Endodermal cell (in vitro differentiated cells): ENCODE results near the gene MCU. TPM values are rescaled to one million over a fixed set of nuclear protein-coding genes. Genes with fewer than 3 reads are reported as not detected.

Source experiments
- DNase-seq: peaks from one replicate; pipeline ENCODE4 v3.0.0-alpha.2; 2017
- H3K27ac ChIP-seq: 2 replicates; pipeline ENCODE4 v1.5.1; 2013; ENCODE audit warnings: mild to moderate bottlenecking, low read depth, low read length, moderate library complexity
- H3K27me3 ChIP-seq: 2 replicates; pipeline ENCODE4 v1.6.1; 2013; ENCODE audit warnings: mild to moderate bottlenecking, low read length, moderate library complexity; ENCODE audit not compliant: insufficient read depth, control insufficient read depth, poor library complexity, severe bottlenecking
- H3K36me3 ChIP-seq: 2 replicates; pipeline ENCODE4 v1.7.0; 2013; ENCODE audit warnings: mild to moderate bottlenecking, low read length, moderate library complexity; ENCODE audit not compliant: control insufficient read depth, insufficient read depth
- H3K4me1 ChIP-seq: one replicate; pipeline ENCODE4 v1.7.0; 2013; ENCODE audit warnings: low read length; ENCODE audit not compliant: control insufficient read depth, insufficient read depth
- H3K4me3 ChIP-seq: 2 replicates; pipeline ENCODE4 v1.5.1; 2013; ENCODE audit warnings: mild to moderate bottlenecking, low read length, moderate library complexity
- H3K9ac ChIP-seq: 2 replicates; pipeline ENCODE4 v1.6.1; 2013; ENCODE audit warnings: mild to moderate bottlenecking, low read length, moderate library complexity; ENCODE audit not compliant: poor library complexity, severe bottlenecking; ENCODE audit errors: extremely low read depth
- H3K9me3 ChIP-seq: 2 replicates; pipeline ENCODE4 v1.6.1; 2013; ENCODE audit warnings: mild to moderate bottlenecking, low read length, moderate library complexity; ENCODE audit not compliant: control insufficient read depth
- H3K27ac Mint-ChIP-seq: 2 replicates; pipeline ENCODE4 v1.8.0; 2020; ENCODE audit warnings: mixed read lengths
- H3K27me3 Mint-ChIP-seq: 2 replicates; pipeline ENCODE4 v1.8.0; 2021; ENCODE audit warnings: mild to moderate bottlenecking, mixed read lengths; ENCODE audit not compliant: insufficient read depth
- H3K36me3 Mint-ChIP-seq: 2 replicates; pipeline ENCODE4 v1.8.0; 2020; ENCODE audit warnings: low read depth, mixed read lengths
- H3K4me1 Mint-ChIP-seq: 2 replicates; pipeline ENCODE4 v1.8.0; 2020; ENCODE audit warnings: mixed read lengths
- H3K4me3 Mint-ChIP-seq: 2 replicates; pipeline ENCODE4 v1.8.0; 2020; ENCODE audit warnings: mild to moderate bottlenecking, moderate library complexity, mixed read lengths
- H3K9me3 Mint-ChIP-seq: 2 replicates; pipeline ENCODE4 v1.8.0; 2020; ENCODE audit warnings: mild to moderate bottlenecking, mixed read lengths
- WGBS, 2 experiments: methylation state at CpG; one replicate each; pipeline versions ENCODE4 v1.1.5 to v1.1.7; 2013; ENCODE audit warnings: missing lambda C conversion rate in 2 of 2, mixed read lengths in 1 of 2; ENCODE audit not compliant: insufficient coverage in 1 of 2, insufficient read length in 1 of 2; 5-methylcytosine and 5-hydroxymethylcytosine counted together
- total RNA-seq, 2 donors: library from RNA; stranded (reverse); fragmentation: NEBNext Ultra II Directional in 1 of 2; extraction: Animal tissue kit (Norgen Biotek cat#: 25700) in 1 of 2; gene quantifications; 2 replicates in 1 of 2; 3 replicates in 1 of 2; pipeline ENCODE4 v1.2.1, GENCODE V29; 2021
- TF ChIP-seq, protein P1 (sequence below): fragments of 200-600 bp; sonication (generic); conservative IDR thresholded peaks from 2 replicates; pipeline ENCODE4 v1.5.0; 2021; ENCODE audit warnings: antibody characterized with exemption, mild to moderate bottlenecking

Gene MCU
- total RNA-seq, 2 donors from 2014 or later, result 46.1 to 48.5 TPM

GRCh38 chr10:72704117-72704516, 12.2 kb downstream of the MCU start:
- no peaks in the 10 kb centered on the region for H3K27me3 Mint-ChIP-seq
- TF ChIP-seq, protein P1, sequence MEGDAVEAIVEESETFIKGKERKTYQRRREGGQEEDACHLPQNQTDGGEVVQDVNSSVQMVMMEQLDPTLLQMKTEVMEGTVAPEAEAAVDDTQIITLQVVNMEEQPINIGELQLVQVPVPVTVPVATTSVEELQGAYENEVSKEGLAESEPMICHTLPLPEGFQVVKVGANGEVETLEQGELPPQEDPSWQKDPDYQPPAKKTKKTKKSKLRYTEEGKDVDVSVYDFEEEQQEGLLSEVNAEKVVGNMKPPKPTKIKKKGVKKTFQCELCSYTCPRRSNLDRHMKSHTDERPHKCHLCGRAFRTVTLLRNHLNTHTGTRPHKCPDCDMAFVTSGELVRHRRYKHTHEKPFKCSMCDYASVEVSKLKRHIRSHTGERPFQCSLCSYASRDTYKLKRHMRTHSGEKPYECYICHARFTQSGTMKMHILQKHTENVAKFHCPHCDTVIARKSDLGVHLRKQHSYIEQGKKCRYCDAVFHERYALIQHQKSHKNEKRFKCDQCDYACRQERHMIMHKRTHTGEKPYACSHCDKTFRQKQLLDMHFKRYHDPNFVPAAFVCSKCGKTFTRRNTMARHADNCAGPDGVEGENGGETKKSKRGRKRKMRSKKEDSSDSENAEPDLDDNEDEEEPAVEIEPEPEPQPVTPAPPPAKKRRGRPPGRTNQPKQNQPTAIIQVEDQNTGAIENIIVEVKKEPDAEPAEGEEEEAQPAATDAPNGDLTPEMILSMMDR, result no peak
- Histone ChIP-seq H3K9ac (no peak overlapping the region), H3K4me1 (peaks cover 4% of the 10 kb centered on the region), H3K27me3 (no peaks in the 10 kb centered on the region), H3K36me3 (no peaks in the 10 kb centered on the region), H3K4me3 (no peak overlapping the region), H3K27ac (no peak overlapping the region), H3K9me3 (no peaks in the 10 kb centered on the region)
- DNase-seq, result no peak
- no peaks in the 10 kb centered on the region for H3K9me3 Mint-ChIP-seq
- peak overlapping the region; percentile 37 for H3K27ac Mint-ChIP-seq
- H3K4me1 Mint-ChIP-seq, result peaks cover 13% of the 10 kb centered on the region
- H3K36me3 Mint-ChIP-seq, result no peaks in the 10 kb centered on the region
- WGBS, 2 experiments, result 92 to 97% methylated on average over 4 of the region's 4 CpGs
- no peak overlapping the region for H3K4me3 Mint-ChIP-seq

DNA sequence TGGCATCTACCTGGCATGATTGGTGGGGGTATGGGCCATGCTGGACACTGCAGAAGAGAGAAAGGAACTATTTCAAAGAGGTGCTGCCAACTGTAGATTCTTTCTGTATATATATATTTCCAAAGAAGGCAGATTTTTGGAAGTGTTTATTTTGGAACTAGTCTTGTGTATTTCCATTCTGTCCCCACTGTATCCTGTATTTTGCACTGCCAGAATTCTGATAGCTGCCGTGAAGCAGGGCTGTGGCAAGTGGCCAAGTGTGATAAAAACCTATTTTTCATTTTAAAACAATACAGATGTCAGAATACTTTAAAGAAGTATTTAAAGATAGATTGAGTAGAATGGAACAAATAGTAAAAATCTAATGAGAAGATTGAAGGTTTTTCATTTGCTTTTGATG, 17.1 kb downstream of the MCU start:
- H3K9ac ChIP-seq, result no peak overlapping the region
- H3K4me1 ChIP-seq, result no peaks in the 10 kb centered on the region
- 86% methylated on average over 1 of the region's 1 CpG; no CpG with 5 or more reads in 1 of the 2 experiments for WGBS, 2 experiments
- no peaks in the 10 kb centered on the region for H3K36me3 ChIP-seq
- H3K9me3 ChIP-seq, result no peaks in the 10 kb centered on the region
- TF ChIP-seq, protein P1, result no peak
- Mint-ChIP-seq H3K36me3 (peaks cover 8% of the 10 kb centered on the region), H3K27ac (no peak overlapping the region), H3K4me3 (no peak overlapping the region), H3K27me3 (no peaks in the 10 kb centered on the region), H3K4me1 (peaks cover 13% of the 10 kb centered on the region), H3K9me3 (no peaks in the 10 kb centered on the region)
- no peak overlapping the region for H3K27ac ChIP-seq
- H3K27me3 ChIP-seq, result no peaks in the 10 kb centered on the region
- H3K4me3 ChIP-seq, result no peak overlapping the region
- DNase-seq, result no peak

GRCh38 chr10:72712136-72712535, 20.2 kb downstream of the MCU start:
- Histone ChIP-seq H3K27ac (no peak overlapping the region), H3K4me3 (no peak overlapping the region), H3K4me1 (no peaks in the 10 kb centered on the region), H3K36me3 (peaks cover 5% of the 10 kb centered on the region), H3K9me3 (no peaks in the 10 kb centered on the region), H3K9ac (no peak overlapping the region), H3K27me3 (no peaks in the 10 kb centered on the region)
- Mint-ChIP-seq H3K27me3 (no peaks in the 10 kb centered on the region), H3K4me1 (peaks cover 13% of the 10 kb centered on the region), H3K9me3 (no peaks in the 10 kb centered on the region), H3K4me3 (no peak overlapping the region), H3K27ac (peak overlapping the region; percentile 62), H3K36me3 (peaks cover 20% of the 10 kb centered on the region)
- no peak for DNase-seq
- TF ChIP-seq, protein P1, result no peak
- 72 to 86% methylated on average over 2 of the region's 2 CpGs for WGBS, 2 experiments
